ENCODE measurements around the gene INPP5A.

DNA sequence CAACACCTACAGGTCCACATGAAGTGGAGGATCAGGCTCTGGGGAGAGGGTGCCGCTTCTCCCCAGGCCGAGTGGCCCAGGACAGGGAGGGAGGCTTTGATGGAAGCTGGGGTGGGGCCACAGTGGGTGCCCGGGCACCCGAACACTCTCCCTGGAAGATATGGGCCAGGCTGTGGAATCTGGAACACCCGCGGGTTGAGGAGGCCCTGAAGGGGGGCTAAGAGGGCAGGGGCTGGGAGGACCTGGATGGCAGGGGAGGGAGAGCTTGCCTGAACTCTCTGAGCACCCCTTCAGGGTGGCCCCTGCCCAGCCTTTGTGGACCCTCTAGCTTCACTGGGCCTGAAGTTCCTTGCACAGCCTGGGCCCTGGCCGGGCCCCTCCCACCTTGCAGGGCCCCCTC is 252.9 kb downstream of the INPP5A start:
- TF ChIP-seq, protein P1, sequence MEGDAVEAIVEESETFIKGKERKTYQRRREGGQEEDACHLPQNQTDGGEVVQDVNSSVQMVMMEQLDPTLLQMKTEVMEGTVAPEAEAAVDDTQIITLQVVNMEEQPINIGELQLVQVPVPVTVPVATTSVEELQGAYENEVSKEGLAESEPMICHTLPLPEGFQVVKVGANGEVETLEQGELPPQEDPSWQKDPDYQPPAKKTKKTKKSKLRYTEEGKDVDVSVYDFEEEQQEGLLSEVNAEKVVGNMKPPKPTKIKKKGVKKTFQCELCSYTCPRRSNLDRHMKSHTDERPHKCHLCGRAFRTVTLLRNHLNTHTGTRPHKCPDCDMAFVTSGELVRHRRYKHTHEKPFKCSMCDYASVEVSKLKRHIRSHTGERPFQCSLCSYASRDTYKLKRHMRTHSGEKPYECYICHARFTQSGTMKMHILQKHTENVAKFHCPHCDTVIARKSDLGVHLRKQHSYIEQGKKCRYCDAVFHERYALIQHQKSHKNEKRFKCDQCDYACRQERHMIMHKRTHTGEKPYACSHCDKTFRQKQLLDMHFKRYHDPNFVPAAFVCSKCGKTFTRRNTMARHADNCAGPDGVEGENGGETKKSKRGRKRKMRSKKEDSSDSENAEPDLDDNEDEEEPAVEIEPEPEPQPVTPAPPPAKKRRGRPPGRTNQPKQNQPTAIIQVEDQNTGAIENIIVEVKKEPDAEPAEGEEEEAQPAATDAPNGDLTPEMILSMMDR (IDR thresholded peaks at IDR 0.05; ENCODE audit: low read length), result no peak
- TF ChIP-seq EZH2phosphoT487 (IDR thresholded peaks at IDR 0.05; ENCODE audit: low read length) (no peak), EZH2 (optimal IDR thresholded peaks at IDR 0.05; ENCODE audit: low read depth, low read length) (no peak)
